HG02588 (cell line): ENCODE results near the gene DEDD2.

ENCODE experiments used
- ATAC-seq: cut with Tn5 transposase; IDR thresholded peaks from one replicate; pipeline ENCODE4 v1.9.1; 2021; ENCODE audit warnings: mild to moderate bottlenecking, moderate library complexity; ENCODE audit not compliant: unreplicated experiment

The DEDD2 gene

DNA sequence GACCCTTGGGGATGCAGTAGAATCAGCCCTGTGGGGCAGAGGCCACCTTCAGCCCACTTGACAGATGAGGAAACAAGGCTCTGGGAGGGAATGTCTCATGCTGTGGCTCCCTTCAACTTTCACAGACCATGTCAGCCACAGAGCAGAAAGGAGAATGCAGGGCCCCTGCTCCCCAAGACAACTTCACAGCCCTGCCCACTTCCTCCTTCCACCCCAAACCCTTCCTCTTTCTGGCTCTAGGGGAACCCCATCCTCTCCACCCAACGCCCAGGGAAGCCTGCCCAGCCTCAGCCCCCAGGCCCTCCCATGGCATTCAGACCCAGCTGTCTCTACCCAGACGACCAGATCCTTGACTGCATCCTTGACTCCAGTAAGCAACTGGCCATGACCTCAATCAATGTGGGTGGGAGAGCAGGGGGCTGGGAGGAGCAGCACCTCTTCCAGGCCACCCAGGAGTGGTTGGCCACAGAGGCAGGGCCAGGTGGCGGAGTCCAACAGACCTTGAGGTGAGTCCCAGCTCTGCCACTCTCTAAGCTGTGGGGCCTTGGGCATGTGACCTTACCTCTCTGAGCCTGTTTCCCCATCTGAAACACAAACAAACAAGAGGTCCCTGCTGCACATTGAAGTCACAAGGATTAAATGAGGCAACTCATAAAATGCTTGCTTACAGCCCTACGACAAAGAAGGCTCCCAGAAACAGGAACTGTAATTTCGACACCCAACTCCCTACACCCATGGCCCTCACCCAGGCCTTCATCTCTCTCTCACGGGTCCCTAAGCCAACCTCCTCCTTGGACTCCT, 15.8 kb downstream of the DEDD2 start:
- peak; percentile 40 for ATAC-seq

DNA sequence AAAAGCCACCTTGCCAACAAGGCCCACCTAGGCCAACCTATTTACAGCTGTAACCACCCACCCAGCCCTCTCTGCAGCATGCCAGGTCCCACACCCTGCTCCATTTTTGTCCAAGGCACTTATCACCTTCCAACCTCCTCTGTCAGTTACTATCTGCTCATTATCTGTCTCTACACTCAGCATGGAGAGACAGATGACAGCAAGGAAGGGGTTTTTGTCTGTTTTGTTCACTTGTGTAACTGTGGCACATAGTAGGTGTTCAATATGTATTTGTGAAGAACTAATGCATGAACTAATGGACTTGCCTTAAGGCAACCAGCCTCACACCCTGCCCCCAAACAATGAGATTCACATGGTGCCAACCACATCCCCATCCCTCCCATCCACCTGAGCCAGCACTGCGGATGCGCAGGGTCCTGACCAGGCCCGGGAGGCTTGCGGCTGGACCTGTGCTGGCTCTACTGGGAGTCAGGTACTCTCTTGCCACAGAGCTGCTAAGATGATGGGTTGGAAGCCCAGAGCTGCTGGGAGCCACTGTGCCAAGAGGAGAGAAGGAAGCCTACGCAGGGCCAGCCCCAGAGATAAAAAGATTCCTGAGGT, 17.3 kb downstream of the DEDD2 start:
- ATAC-seq = no peak

DNA sequence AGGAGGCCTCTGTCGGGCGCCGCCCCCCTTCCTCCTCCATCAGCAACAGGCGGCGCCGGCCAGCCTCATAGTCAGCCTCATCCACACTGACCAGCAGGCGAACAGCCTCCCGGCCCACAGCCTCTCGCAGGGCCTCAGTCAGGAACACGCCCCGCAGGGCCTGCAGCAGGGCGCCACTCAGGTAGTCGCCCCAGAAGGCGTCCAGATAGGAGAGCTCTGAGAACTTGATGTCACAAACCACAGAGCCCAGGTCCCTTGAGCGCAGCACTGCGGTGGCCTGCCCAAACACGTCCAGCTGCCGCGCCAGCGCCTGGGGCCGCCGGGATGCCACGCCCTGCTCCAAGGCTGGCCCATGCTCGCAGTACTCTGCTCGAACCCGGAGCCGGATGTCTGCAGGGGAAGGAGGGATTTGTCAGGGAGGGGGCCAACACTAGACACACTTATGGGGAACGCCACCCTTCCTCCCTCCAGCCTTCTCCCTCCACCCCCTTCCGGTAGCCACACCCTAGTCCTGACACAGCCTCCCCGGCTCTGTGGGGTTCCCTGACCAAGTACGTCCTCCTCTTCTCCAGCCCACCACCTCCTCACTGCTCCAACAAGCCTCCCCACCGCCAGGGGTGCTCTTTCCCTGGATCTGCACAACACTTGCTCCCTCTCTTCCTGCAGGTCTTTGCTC, 17.9 kb downstream of the DEDD2 start:
- peak; percentile 45 for ATAC-seq

DNA sequence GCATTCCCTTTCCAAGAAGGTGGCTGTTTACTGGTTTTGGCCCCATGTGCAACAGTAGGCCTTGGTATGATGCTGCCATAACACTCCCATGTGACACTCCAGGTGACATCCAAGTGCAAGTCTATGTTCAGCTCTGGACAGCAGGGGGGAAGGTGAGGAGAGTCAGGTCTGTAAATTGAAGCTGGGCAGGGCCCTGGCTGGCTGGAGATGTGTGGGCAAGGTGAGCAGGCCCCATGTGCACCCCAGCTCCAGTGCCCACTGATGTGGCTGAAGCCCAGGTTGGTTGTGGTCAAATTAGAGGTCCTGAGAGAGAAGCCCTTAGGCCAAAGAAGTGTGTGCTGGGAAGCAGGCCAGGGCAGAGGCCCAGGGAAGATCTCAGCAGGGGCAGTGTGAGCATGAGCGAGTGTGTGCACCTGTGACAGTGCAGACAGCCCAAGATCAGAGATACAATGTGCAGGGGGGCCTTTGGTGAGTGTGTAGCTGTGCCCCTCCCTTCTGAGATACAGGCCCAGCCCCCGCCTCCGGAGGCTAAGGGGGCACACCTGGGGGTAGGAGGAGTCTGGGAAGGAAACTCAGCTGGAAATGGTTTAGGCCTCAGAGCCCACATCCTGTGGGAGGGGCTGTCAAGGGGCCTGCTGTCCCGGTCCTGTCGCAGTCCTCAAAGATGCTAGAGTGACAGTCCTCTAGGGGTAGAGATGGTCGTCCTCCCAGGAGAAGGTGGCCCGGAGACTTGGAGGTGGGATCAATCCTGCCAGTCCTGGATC, 18.6 kb downstream of the DEDD2 start:
- ATAC-seq = peak; percentile 36

DNA sequence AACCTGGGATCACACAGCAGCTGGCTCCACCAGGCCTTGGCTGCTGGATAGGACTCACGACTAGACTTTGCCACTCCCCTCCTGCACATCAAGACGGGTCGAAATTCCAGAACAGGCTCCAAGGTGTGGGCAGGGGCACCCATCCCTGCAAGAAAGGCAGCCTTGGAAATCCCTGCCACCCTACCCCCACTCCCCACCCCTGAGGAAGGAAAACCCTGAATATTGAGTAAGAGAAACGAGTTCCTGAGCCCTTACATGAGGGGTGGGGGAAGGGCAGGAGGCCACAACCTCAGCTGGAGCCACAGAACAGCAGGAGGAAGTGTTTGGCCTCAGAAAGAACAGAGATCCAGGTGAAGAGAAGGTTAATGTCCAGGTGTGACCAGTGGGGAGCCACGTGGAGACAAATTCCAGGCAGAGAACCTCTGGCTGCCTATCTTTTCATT, 20.1 kb downstream of the DEDD2 start:
- ATAC-seq = no peak

DNA sequence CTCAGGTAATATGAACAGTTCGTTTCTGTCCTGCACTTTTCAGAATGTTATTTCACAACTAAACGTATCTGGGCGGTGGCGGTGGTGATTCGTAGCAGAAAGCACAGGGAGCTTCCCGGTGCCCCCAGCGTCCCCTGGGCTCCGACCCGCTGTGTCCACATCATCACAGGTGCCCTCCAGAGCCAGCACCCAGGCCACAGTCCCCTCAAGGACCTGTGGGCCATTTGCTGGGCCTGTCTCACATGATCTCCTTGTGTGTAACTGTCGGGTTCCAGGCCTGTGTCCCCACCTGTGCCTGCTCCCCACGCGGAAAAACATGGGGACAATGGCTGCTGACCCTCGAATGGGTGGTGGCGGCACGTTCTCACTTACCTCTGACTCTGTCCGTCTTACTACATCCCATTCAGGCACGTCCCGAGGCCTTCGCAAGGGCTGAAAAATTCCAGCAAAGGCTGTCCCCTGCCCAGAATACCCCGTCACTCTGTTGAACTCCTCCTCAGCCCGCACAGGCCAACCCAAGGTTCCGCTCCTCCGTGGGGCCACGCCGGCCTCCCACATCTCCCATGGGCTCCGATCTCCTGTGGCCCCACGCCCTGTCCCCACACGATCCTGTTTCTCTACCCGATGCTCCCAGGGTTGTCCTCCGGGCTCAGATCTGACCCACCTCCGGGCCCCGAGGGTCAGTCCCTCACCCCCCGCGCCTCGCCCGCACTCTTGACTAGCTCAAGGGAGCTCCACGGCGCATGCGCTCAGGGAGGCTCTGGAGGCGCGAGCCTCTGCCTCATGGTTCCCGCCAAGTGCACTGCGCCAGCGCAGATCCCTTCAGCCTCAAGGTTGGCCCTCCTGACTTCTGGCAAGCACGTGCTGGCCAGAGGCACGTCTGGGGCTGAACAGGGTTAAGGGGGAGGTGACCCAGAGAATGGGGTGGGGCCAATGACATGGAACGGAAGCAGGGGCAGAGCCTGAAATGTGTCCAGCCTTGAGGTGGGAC, 21.2 kb downstream of the DEDD2 start:
- ATAC-seq = no peak

DNA sequence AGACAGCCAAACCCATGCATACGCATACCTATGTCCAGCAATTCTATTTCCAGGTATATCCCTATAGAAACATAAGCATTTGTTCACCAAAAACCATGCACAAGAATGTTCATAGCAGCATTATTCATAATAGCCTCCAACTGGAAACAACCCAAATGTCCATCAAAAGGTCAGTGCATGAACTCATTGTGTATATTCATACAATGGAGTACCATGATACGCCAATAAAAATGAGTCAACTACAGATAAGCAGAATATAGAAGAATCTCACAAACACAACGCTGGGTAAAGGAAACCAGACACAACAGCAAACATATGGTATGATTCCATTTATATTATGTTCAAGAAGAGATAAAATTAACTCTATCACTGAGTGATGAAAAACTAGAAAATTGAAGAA, 23.8 kb downstream of the DEDD2 start:
- ATAC-seq = no peak

DNA sequence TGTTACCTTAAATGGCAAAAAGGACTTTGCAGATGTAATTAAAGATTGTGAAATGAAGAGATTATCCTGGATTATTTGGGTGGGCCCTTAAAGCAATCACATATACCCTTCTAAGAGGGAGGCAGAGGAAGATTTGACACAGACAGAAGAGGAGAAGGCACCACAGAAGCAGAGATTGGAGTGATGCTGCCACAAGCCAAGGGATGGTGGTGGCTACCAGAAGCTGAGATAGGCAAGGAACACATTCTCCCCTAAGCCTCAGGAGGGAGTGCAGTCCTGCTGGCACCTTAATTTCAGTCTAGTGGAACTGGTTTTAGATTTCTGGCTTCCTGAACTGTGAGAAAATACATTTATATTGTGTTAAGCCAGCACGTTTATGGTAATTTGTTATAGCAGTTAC, 24.2 kb downstream of the DEDD2 start:
- ATAC-seq = no peak

DNA sequence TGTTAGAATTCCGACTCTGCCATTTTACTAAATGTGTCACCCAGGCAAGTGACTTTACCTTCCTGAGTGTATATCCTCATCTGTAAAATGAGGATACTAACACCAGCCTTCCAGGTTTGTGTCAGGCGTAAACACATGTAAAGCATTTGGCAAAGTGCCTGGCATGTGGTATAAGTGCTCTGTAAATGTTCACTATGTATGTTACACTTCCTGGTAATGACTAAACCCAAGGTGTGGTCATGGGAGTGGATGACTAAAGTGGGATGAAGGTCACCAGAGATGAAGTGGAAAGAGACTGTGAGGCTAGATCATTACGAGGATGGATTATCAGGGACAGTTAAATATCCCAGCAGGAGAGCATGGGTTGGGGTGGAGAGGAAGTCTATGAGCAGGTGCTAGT, 25.6 kb downstream of the DEDD2 start:
- ATAC-seq = no peak

DNA sequence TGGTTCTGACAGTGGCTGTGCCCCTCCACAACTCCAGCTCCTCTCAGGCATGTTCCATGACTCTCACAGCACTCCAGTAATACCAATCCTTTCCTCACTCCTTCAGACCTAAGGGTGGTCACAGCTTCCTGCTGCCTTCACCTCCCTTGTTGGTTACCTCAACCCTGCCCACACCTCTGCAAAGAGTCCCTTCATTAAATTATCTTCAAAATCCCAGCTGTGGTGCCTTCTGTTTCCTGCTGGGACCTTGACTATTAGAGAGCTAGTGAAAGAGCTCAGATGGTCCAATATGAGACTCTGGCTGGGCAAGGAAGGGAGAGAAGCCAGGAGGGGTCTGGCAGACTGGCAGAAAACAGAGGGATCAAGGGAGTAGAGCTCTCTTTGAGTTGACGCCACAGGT, 26.1 kb downstream of the DEDD2 start:
- no peak for ATAC-seq

DNA sequence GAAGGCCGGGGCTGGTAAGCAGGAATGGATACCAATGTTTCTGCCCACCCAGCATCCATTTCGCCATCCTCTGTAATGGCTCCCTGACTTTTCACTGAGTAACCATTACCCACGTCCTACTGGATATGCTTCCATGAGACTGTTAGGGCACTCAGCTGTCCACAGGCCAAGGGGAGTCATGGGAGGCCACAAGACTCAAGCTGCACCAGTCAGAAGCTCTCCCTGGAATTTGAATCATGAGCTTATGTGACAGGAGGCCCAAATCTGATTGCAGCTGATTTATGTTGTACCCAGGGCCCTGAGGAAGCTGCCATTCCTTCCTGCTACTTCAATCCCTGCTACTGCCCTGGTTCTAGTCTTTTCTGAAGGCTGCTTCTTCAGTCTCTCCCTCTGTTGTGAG, 28.3 kb downstream of the DEDD2 start:
- no peak for ATAC-seq

DNA sequence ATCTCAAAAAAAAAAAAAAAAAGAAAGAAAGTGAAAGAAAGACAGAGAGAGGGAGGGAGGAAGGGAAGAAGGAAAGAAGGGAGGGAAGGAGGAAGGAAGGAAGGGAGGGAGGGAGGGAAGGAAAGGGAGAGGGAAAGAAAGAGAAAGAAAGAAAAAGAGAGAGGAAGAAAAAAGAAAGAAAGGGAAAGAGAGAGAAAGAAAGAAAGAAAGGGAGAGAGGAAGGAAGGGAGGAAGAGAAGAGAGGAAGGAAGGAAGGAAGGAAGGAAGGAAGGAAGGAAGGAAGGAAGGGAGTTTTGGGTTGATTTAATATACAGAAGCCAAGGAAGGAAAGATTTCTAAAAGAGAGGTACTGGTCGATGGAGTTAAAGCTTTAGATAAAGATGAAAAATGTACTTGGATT, 28.8 kb downstream of the DEDD2 start:
- ATAC-seq = no peak

DNA sequence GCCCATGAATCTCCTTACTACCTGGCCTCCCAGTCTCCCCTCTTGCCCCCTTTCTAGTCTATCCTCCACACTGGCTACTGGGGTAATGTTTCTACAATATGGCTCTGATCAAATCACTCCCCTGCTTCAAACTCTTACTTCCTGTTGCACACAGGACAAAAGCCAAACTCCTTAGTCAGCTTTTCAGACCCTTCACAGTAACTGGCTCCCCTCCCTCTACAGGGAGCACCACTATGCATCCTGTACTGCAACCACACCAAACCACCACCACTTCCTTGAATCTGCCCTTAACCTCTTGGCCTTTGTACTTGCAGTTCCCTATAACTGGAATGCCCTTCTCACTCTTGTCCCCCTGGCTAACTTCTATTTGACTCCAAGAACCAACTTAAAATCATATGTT, 32.2 kb downstream of the DEDD2 start:
- ATAC-seq = no peak

DNA sequence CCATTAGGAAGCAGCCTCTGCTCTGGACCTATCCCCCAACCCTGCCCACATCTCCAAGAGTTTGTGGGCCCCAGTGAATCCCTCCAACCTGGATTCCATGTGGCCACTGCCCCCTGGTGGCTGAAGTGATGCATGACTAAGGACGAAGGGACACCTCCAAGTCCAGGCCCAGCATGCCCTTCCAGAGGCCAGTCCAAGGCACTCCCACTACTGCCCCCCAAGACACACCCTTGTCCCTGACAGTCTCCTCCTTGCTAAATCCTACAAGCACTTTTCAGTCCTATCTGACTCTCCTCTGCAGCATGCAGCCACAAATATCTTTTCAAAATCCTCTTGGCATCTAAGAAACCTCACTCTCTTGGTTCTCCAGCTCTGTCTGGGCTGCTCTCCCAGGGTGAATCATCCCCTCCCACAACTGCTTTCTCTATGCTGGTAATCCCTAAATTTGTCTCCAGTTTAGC, 33.0 kb downstream of the DEDD2 start:
- ATAC-seq = no peak

DNA sequence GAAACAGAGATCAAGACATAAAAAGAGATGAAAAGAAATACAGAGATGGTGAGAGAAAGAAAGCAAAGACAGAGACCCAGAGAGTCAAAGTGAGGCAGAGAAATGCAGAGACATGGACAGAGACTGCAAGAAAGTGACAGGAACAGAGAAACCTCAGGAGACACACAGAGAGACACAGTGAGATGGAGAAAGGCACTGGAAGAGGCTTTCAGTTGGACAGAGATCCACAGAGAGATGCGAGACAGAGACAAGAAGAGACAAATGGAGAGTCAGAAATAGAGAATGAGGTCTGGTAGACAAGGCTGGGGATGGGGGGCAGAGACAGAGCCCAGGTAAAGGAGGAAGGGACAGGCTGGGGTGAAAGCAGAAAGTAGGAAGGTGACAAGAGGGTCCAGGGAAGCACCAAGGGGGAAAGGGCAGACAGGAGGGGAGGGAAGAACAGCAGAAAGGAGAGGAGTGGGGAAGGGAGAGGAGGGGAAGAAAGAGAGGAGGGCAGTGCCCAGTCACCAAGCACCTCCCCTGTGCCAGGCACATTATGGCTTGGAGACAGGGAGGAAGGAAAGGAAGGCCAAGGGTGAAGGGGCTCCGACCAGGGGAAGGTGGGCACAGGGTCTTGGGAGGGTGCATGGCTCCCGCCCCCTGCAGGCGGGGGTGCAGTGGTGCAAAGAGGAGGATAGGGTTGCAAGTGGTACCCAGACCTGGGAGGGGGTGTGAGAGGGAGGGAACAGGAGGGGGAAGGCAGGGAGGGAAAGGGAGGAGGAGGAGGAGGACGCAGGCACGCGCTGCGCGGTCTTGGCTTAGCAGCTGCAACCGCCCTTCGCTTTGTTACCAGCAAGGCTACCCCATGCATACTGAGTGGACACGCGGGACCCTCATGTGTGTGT, 38.4 kb downstream of the DEDD2 start:
- ATAC-seq = no peak

DNA sequence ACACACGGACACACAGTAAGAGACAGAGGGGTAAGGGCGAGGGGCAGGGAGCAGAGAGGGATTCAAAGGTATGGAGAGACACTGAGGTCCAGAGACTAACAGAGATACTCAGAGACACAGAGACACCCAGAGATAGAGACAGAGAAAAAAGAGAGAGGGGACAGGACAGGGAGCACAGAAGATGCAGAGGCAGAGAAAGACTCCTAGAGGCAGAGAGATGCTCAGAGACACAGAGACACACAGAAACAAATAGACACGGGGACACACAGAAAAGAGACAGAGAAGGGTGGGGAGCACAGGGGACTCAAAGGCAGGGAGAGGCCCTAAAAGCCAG, 39.8 kb downstream of the DEDD2 start:
- no peak for ATAC-seq

DNA sequence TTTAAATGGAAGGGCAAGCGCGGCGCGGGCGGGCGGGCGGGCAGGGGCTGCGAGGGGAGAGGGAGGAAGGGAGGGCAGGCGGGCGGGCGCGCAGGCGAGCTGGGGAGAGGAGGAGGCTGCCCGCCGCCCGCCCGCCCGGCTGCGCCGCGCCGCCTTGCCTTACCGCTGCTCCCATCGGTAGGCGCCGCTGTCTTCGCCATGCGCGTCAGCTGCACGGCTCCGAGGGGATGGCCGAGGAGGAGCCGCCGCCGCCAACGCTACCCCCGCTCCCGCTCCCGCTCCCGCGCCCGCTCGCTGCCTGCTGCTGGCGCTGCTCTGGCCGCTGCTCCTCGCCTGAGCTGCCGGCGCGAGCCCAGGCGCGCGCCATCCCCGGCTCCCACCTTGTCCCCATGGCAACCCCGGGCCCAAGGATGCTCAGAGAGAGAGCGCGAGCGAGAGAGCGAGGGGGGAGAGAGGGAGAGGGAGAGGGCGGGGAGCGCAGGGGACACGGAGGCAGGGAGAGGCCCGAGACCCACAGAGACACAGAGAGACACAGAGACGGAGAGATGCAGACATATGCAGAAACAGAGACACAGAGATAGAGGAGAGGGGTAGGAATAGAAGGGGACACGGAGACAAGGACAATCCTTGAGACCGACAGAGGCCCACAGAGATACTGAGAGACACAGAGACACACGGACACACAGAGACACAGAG, 40.3 kb downstream of the DEDD2 start:
- ATAC-seq = peak; percentile 60

DNA sequence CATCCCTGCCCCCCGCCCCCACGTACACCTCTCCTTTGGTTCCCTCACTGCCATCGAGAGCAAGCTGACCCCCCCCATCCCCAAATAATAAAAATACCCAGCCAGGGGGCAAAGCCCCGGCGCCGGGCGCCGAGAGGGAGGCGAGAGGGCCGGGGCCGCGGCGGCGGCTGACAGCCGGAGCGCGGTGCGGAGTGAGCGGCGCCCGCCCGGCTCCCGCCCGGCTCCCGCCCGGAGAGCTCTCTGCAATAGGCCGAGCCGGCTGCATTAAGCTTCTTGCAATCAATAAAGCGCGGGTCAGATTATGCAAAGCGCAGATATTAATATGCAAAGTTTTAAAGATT, 40.9 kb downstream of the DEDD2 start:
- ATAC-seq = no peak
